ENCODE results near the gene ATP11A.
A peak's percentile ranks its signal among the peaks of the same experiment; 100 is the strongest.

ATP11A gene

GRCh38 chr13:112689303-112690245 lies at the start of gene ATP11A:
ATP11A (plus strand) TSS chr13:112690038; CDS start chr13:112690417, 379 bp downstream.
- DNase-seq (ENCODE audit: low spot score): peak; percentile 87

GRCh38 chr13:112641456-112642089 lies 48.3 kb upstream of the ATP11A start:
- DNase-seq (ENCODE audit: low spot score): no peak

DNA sequence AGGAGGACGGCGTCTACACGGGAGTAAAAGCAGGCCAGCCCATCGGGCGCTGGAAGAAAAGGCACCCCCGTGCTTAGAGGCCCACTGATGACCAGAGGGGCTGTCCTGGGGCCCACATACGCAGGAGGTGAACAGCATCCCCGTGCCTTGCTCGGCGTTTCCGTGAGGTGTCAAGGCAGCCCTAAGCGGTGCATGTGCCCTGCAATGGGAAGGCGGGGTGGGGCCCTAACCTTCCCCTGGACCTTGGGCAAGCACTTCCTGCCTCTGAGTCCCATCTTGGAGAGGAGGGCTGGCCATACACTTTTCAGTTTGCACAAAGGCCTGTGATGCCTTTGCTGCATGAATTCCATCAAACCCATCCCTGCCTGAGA lies 47.8 kb upstream of the ATP11A start:
- no peak for DNase-seq (ENCODE audit: low spot score)

DNA sequence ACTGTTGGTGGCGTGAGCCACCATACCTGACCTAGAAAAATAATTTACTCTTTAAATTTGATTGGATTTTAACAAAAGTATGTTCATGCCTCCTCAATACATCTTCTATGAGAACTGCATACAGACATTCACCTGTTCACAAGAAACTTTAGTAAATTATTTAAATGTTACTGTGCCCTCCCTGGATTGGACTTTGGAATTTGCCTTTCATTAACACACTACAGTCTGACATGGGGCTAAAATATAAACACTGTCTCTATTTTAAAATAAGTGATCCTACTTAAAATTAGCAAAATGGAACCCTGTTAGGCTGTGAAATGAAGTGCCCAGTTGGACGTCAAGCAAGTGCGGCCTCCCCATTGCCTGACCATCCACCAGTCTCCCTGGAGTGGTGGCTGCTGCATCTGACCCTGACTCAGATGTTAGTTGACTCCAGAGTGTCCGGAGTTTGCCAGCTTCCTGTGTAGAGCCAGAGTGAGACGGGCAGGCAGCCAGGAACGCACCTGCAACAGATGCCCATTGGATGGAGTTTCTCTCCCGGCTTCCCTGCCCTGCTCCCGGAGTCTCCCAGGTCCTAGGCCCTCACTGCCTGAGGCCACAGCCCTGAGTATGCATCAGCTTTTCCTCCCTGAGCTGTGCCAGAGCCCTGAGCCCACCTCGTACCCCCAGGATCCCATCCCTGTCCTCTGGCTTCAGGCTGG lies 45.9 kb upstream of the ATP11A start:
- no peak for DNase-seq (ENCODE audit: low spot score)

DNA sequence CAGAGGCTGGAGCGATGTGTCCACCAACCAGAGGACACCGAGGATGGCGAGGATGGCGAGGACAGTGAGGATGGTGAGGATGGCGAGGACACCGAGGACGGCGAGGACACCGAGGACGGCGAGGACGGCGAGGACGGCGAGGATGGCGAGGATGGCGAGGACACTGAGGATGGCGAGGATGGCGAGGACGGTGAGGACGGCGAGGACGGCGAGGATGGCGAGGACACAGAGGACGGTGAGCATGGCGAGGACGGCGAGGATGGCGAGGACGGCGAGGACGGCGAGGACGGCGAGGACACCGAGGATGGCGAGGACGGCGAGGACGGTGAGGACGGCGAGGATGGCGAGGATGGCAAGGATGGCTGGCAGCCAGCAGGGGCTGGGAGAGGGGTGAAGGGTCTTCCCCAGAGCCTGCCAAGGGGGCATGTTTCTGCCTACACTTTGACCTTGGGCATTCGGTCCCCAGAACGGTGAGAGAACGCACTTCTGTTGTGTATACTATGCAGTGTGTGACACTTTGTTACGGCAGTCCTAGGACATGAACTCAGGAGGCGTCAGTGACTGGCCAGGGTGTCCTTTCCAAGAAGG lies 44.4 kb upstream of the ATP11A start:
- no peak for DNase-seq (ENCODE audit: low spot score)

- DNase-seq (ENCODE audit: low spot score): no peak
These were observed 42.6 kb upstream of the ATP11A start for GRCh38 chr13:112647256-112647655.

GRCh38 chr13:112648101-112648500 lies 41.7 kb upstream of the ATP11A start:
- DNase-seq (ENCODE audit: low spot score): no peak

GRCh38 chr13:112648966-112649690 lies 40.7 kb upstream of the ATP11A start:
- no peak for DNase-seq (ENCODE audit: low spot score)

- DNase-seq (ENCODE audit: low spot score): no peak
These were observed 38.5 kb upstream of the ATP11A start for GRCh38 chr13:112651311-112651710.

- no peak for DNase-seq (ENCODE audit: low spot score)
These were observed 37.9 kb upstream of the ATP11A start for GRCh38 chr13:112651750-112652511.

DNA sequence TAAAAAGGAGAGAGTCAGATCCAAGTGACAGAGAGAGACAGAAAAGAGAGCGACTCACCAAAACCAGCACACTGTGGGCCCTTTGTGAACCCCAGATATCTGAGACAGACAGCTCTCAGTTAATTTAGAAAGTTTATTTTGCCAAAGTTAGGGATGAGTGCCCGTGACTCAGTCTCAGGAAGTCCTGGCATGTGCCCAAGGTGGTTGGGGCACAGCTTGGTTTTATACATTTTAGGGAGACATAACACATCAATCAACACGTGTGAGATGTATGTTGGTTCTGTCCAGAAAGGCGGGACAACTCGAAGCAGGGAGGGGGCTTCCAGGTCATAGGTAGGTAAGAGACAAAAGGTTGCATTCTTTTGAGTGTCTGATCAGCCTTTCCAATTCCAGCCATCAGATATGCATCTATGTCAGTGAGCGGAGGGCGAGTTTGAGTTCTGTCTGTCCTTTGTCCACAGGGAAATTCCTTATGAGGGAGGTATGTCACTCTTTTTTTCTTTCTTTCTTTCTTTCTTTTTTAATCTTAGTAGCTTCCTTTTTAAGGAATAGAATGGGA lies 37.2 kb upstream of the ATP11A start:
- no peak for DNase-seq (ENCODE audit: low spot score)

DNA sequence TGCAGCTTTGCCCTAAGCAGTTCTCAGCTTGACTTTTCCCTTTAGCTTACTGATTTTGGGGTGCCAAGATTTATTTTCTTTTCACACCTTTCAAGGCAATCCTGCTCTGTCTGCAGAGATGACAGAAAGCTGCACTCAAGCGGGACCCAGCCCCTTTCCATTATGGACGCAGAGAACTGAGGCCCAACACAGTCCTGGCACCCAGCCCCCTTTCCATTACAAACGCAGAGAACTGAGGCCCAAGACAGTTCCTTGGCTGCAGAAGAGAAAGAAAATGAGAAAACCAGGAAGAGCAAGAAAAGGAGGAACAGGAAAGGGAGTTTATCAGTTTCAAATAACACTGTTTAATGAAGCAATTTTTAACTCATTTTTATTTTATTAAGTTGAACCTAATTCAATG lies 36.8 kb upstream of the ATP11A start:
- no peak for DNase-seq (ENCODE audit: low spot score)

GRCh38 chr13:112655913-112656312 lies 33.9 kb upstream of the ATP11A start:
- no peak for DNase-seq (ENCODE audit: low spot score)

DNA sequence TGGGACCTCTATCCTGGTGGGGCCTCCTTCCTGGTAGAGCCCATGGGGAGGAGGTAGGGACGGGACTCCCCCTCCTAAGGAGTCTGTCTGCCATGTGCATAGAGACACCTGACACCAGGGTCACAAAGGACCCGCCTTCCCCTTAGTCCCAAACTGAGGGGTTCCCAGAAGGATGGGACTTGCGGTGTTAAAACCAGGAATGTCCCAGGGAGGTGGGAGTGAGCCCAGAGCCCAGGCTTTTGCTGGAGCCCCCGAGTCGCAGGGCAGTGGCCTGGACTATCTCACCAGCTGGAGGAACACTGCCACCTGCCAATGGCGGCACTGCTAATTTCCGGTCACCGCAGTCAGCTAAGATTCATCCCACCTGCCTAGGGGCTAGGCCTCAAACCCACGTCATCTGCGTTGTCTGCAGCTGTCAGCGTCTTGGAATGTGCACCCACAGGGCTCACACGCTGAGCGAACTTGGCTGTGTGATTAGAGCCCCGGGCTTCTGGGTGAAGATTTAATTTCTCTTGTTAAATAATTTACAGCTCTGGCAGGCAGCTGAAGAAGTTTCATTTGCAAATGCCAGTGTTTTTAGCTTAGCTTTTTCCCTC lies 31.9 kb upstream of the ATP11A start:
- no peak for DNase-seq (ENCODE audit: low spot score)

DNA sequence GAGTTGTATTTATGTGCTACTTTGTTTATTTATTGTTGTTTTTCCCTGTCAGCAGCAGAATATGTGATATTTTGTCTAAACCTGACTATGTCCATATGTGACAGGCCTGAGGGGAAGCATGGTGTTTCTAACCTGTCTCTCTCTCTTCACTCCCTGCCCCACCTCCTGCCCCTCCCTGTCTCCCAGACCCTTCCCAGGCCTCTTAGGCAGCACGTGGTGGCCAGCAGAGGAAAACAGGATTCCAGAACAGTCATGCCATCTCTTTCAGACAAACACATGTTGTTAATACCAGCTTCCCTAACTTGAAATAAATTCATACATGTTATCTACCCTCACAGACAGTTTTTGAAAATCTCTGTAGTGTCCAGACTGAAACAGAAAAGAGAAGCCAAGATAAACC lies 31.0 kb upstream of the ATP11A start:
- DNase-seq (ENCODE audit: low spot score): no peak

GRCh38 chr13:112661291-112661690 lies 28.5 kb upstream of the ATP11A start:
- no peak for DNase-seq (ENCODE audit: low spot score)

DNA sequence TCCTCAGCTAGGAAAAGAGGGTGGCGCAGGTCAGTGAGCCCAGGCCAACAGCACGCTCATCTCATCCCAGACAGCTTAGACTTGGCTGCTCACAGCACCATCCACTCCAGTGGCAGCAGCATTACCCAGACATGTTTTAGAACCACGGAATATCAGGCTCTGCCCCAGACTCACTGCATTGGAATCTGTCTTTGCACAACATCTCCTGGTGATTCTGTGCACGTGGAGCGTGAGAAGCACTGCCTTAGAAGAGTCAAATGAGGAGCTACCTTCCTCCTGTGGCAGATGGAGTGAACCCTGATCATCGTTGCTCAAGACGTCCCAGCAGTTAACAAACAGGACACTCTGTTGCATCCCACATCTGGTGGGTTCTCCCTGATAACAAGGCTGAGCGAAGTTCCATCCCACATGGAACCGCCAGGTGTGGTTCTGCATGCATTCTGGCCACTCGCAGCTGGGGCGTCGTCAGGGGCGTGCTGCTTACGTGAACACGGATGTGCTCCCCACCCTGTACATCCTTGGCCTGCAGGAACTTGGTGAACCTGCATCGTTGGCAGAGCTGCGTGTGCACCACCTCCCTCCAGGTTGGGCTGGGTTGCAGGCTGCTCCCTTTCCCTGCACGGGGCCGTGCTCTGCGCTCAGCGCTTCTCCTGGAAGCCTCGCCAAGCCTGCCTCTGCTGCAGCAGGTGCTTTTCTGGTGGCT lies 25.2 kb upstream of the ATP11A start:
- no peak for DNase-seq (ENCODE audit: low spot score)

- DNase-seq (ENCODE audit: low spot score): no peak
These were observed 20.9 kb upstream of the ATP11A start for GRCh38 chr13:112668924-112669323.

DNA sequence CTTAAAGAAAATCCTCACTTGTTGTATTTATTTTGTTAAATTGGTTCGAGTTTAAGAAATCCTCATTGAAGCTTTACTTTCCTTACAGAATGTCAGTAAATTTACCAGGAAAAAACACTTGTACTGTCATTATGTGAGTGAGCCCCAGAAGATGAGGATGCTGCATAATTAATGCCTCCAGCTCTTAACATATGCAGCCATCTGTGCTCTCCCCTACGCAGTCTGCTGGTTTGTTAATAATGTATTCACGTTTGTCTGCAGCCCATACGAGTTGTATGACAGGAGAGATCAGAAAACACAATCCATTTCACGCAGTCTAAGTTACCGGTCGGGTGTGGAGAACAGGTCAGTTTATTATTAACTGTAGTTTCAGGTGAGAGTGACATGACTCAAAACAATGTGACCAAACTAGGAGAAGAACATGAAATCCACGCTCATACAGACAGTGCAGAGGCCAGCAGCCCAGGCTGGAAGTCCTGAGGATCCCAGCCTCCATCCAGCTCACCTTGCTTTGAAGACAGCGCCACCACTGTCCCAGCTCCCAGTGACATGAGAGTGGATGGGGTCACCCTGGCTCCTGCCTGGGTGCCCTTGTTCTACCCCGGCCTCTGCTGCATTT lies 19.8 kb upstream of the ATP11A start:
- DNase-seq (ENCODE audit: low spot score): no peak

Data from COLO829 (cell line).